Cortex of kidney (tissue), 1 donor: Measurements from ENCODE around the gene COL6A6.

Source experiments
- DNase-seq: peaks from one replicate; lab custom pipeline; 2025; lab: John Stamatoyannopoulos, UW

The COL6A6 gene

DNA sequence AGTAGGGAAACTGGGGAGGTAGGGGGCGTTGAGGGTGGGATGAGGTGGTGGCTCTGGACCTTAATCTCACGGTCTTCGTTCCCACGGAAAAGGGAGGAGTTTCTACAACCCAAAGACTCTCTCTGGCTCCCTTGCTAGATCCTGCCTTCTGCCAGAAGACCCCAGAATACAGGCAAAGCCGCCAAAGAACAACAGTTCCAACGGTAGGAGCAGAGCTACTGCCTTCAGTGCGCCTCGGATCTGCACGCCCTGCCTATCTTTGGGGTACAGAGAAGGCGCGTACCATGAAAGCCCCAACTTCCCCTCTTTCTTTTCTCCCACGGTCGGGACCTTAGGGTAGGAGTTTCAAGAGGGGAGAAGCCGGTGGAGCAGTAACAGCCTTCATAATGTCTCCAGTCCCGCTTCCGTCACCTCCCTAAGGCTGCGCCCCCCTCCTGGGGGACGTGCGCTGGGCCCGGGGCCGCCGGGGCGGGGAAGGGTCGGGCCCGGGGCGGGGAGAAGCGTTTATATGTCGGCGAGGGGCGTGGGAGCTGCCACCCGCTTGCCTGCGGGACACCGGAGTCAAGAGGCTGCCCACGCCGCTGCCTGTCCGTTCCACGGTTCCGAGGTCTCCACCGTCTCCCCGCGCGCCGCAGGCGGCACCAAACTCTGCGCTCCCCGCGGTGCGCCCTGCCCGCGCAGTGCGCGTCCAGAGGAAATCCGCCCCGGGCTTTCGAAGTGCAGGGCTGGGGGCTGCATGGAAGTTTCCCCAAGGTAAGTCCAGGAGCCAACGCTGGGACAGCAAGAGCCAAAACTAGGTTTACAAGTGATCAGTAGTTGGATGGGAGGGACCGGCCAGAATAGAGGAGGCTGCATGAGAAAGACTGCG lies at the start of gene COL6A6:
Gene COL6A6, plus strand, starts transcription at position 533 of the 868 bp plus-strand sequence. CDS start 43,188 bp downstream, outside the sequence.
- no peak for DNase-seq

DNA sequence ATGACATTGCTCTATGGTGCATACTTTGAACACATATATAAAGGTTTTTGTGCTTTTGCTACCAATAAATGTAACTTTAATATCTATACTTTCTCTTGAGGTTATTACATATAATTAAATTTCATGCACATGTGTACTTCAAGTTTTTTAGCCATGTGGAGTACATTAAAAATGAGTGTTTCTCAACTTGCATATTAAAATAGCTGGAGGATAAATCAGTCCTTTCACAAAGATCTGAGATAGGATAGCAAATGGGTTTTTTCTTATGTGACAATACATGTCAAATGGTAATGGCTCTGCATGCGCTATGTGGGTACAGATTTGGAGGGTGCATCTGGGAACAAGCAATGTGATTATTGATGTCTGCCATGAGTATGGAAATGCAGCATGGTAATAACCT lies 48.7 kb upstream of the COL6A6 start:
- DNase-seq: no peak

- DNase-seq: no peak
Measured at GRCh38 chr3:130470126-130470525, 46.9 kb upstream of the COL6A6 start.

GRCh38 chr3:130473416-130473815 lies 43.6 kb upstream of the COL6A6 start:
- DNase-seq: no peak

GRCh38 chr3:130480736-130481135 lies 36.2 kb upstream of the COL6A6 start:
- DNase-seq: no peak

DNA sequence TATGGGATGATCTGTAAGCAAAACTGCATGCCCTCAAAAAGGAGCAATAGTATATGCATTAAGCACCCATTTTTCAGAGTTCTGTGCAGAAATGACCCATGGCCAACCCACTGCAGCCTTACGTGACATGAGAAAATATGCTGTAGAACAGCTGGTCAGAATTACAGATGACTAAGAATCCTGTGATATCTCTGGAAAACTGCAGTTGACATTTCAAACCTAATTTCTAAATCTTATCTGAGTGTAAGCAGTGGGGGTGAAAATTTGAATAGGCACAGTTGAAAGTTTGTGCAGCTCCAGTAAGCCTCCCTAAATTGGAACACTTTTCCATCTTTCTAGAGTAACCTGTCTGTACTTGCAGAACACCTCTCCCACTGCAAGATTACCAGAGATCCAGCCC lies 28.7 kb upstream of the COL6A6 start:
- no peak for DNase-seq

GRCh38 chr3:130488769-130489450 lies 28.1 kb upstream of the COL6A6 start:
- no peak for DNase-seq

DNA sequence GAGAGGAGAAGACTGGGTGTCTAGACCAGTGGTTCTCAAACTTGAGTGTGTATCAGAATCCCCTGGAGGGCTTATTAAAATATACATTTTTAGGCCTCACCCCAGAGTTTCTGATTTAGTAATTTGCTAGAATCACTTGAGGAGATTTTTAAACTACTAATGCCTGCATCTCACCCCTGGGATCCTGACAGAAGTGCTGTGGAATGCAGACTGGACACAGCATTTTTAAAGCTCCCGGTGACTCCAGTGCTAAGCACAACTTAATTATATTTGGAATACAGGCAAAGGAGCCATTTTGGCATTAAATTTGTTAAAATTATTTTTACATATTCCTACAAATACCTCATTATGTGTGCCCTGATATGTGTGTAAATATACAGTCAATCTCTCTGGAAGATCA lies 26.7 kb upstream of the COL6A6 start:
- DNase-seq: no peak

- DNase-seq: no peak
Measured at GRCh38 chr3:130491431-130491830, 25.5 kb upstream of the COL6A6 start.

DNA sequence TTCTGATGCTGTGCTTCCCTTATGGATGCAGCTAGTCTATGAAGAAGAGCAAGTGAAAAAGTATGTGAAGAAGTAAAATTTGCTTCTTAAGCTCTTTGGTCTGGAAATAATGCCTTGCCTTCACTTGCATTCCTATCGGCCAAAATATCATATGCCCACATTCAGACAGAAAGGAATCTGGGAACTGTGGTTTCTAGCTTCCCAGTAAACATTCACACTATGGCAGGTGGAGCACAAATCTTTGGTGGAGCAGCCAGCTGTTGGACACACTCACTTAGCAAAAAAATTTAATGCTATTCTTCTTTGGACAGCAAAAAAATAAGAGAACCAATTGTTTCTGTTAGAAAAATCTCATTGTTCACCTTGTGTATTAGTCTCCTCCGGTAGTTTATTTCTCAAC lies 12.3 kb upstream of the COL6A6 start:
- DNase-seq: no peak

GRCh38 chr3:130506031-130506430 lies 10.9 kb upstream of the COL6A6 start:
- no peak for DNase-seq

DNA sequence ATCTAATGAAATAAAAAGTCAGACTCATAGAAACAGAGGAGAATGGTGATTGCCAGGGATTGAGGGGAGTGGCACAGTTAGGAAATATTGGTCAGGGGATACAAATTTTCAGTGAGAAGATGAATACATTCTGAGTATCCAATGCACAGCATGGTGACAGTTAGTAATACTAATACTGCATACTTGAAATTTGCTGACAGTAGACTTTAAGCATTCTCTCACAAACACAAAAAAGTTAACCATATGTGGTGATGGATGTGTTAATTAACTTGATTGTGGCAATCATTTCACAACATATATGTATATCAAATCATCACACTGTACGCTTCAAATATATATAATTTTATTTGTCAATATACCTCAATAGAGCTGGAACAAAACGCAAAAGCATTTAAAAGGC lies 9.2 kb upstream of the COL6A6 start:
- no peak for DNase-seq

DNA sequence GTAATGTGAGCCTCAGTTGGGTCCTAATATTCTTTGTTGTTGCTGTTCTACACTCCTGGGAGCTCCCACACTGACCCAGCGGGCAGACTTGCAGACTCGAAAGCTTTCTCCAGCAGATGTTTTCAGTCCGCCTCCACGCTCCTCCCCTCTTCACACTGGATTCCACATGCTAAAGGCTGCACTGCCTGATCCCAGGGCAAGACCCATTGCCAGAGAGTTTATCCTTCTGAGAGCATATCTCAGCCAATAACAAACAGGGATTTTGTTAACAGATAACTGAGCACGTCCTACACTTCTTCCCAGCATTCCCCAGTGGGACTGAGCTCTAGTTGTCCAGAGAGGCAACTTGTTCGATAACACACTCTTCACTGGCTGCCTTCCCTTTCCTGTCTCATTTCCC lies 8.0 kb upstream of the COL6A6 start:
- no peak for DNase-seq

- DNase-seq: no peak
Measured at GRCh38 chr3:130514681-130515080, 2.3 kb upstream of the COL6A6 start.

DNA sequence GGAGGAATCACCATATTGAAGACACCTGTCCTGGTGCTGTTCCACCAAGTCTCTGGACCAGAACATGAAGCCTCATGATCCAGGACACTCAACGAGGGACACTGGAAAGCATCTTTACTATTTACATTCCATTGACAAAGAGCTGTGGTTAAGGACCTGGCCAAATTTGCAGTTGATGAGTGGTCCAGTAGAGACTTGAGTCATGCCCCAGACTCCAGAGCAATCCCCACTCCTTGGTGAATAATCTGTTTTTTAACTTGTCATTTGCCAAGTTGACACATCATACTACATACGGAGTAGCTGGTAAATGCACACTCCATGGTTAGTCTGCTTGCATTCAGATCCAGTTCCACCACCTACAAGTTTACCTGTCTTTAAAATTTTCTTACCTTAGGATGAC lies 1.2 kb upstream of the COL6A6 start:
- DNase-seq: no peak

DNA sequence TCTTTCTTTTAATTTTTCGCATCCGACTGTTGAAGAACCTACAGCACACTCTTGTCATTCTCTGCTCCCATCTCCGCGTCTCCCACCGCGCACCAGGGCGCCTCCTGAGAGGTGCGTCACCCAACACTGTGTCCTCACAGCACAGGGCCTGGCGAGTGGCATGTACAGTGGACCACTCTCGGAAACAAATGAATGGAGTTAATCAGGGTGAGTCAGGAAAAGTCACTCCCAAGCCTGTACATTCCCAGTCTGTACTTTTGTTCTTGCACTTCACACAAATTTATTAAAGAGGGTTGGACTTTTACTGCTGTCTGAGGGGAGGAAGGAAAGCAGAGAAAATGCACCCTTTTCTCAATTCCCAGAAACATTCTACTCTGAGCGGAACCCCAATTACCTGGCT lies 625 bp downstream of the COL6A6 start:
- no peak for DNase-seq

GRCh38 chr3:130519754-130520153 lies 2.8 kb downstream of the COL6A6 start:
- DNase-seq: no peak

GRCh38 chr3:130522399-130522798 lies 5.4 kb downstream of the COL6A6 start:
- no peak for DNase-seq

DNA sequence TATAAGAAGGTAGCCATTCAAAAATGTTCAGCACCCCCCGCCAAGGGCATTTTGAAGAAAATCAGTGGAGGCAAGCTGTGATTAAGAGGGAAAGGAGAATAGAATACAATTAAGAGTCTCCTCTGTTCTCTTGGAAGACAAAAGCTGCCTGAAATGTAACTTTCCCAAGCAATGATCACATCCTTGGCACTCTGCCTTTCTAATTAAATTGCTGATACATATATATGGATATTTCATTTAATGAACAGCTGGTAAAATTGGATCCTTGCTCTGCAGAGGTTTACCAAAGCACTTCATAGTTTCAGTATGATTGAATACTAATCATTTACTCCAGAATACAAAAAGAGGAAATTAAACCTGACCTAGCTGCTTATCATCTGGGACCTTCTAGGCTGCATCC lies 10.4 kb downstream of the COL6A6 start:
- DNase-seq: no peak

DNA sequence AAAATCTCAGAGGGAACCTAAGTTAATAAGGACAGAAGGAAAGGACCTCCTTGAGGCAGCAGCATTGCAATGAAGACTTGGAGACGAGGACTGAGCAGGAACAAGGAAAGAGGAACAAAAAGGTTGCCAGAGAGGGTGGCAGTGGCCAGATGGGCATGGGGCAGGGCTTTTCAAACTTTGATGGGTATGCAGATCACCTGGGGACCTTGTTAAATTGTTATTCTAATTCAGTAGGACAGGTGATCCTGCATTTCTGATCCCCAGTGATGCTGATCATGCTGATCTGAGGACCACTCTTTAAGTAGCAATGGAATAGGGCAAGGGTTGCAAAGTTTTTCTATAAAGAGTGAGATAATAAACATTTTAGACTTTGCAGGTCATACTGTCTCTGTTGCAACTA lies 11.1 kb downstream of the COL6A6 start:
- DNase-seq: no peak

GRCh38 chr3:130529486-130530215 lies 12.7 kb downstream of the COL6A6 start:
- no peak for DNase-seq

- DNase-seq: no peak
Measured at GRCh38 chr3:130533247-130533646, 16.3 kb downstream of the COL6A6 start.
